Central memory CD4-positive, alpha-beta T cell (primary cell): ENCODE measurements around the gene HS6ST2.
"Not testable (repeated sequence)": the region's sequence is repeated elsewhere in the genome, so short reads cannot be mapped to it uniquely, and the experiment has no call there.

Experiments used
- DNase-seq: peaks from one replicate; pipeline ENCODE4 v3.0.0; 2022
- total RNA-seq, 3 experiments: gene quantifications; one replicate each; lab custom pipeline; 2026; lab: John Stamatoyannopoulos, UW

HS6ST2 gene
- total RNA-seq: 0 to 0.88 (median 0) reads per million in 3 experiments

DNA sequence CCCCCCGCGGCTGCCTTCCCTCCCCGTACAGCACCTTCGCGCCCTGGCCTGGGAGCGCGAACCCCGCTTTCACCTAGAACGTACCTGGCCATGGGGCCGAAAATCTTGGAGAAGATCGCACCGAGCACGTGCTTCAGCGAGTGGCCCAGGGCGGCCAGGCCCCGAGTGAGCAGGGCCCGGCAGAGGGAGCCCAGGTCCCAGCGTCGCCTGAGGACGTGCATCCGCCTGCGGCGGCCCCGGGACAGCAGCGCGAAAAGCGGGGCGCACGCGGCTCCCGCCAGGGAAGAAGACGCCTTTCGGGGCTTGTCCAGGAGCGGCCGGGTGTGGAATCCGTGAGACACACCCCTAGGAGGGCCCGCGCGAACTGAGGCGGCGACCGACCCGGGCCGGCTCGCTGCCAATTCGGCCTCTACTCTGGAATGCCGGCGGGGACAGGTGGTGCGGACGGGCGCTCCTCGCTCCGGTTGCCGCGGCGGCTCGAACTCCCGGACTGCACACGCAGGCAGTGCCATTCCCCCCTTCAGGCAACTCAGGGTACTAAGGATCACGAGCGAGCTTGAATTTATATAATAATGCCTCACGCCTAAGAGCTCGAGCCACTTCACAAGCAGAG is at the start of gene HS6ST2:
Gene HS6ST2, minus strand, starts transcription at position 539 of the 613 bp plus-strand sequence.
- DNase-seq: no peak

DNA sequence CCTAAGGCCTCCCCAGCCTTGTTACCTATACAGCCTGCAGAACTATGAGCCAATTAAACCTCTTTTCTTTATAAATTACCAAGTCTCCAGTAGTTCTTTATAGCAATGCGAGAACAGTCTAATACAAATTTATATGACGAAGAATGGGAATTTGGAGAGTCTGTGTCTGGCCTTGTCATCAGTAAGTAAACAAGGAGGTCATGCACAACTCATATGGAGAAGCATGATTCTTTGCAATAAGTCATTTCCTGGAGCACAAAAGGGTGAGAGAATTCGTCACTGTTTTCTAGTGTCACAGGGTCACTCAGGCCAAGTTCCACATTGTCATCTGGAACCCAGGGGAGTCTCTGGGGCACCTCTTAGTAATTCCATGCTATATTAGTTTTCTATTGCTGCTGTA is 49.0 kb upstream of the HS6ST2 start:
- DNase-seq: no peak

DNA sequence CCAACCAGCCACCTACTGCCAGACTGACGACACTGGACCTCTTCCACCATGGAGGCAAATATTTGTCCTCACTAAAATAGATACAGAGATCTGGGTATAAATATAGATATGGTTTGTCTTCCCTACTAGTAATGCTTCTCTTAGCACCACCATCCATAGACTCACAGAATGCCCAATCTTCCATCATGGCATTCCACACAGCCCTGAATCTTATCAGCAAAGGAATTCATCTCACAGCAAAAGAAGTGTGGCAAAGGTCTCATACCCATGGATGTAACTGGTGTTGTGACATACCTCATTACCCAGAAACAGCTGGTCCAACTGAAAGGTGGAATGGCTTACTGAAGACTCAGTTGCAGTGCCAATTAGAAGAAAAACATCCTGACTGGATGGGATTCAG is 47.2 kb upstream of the HS6ST2 start:
- DNase-seq: no peak

DNA sequence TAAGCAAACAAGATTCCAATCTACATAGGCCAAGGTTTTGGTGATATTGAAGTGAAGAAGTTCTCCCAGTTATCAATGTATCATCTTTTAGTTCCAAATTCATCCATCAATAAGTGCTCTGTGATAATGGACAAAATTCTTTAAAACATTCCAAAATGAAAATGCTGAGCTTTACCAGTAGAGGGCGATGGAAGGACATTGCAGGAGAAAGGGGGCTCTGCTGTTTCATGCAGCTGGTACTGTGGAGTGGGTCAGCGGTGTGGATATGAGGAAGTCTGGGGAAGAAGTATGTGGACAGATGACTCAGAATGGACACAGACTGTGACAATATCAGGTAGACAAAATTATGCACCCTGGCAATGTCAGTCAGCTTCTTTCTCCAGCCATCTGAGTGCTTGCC is 46.6 kb upstream of the HS6ST2 start:
- no peak for DNase-seq

DNA sequence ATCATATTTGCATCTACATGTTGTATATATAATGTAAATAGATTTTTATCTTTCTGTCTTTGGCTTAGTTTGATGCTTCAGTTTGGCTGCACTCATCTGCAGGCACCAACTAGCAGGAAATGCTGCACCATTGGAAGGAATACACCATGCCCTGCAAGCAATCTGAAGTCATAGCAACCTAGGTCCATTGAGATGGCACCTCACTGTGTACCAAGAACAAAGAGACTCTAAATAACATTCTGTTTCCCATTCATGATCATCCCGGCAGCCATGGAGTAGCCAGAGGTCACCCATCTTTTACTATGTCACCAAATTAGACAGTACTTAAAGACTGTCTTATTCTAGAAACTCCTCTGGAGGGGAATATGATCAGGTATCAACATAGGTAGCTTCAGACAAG is 40.8 kb upstream of the HS6ST2 start:
- no peak for DNase-seq

DNA sequence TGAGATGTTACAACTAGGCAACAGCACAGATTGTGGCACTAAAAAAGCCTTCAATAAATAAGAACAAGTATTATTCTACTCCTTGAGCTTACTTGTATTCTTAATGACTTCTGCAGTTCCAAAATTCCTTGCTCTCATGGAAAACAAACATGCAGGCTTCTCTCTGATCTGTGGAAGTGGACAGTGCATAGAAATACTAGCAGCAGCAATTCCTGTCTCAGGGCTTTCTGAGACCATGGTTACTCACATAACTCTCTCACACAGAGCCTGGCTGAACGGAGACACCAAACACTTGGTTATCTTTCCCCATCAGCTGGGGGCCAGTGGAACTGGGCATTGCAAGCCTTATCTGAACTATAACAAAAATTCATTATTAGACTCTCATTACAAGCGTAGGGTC is 32.4 kb upstream of the HS6ST2 start:
- no peak for DNase-seq

DNA sequence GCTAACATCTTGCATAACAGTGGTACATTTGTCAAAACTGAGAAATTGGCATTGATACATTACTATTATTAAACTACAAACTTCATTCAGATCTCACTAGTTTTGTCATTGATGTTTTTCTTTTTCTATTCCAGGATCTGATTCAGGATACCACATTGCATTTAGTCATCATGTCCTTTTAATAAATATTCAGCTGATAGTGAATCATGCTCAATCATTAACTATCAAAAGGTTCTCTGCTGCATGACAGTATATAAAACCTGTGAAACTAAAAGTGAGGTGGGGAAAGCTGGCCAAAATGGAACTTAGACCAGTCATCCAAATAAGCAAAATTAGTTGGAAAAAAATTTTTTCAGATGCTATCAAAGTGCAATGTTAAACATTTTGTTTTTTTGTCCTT is 28.1 kb upstream of the HS6ST2 start:
- DNase-seq: no peak

DNA sequence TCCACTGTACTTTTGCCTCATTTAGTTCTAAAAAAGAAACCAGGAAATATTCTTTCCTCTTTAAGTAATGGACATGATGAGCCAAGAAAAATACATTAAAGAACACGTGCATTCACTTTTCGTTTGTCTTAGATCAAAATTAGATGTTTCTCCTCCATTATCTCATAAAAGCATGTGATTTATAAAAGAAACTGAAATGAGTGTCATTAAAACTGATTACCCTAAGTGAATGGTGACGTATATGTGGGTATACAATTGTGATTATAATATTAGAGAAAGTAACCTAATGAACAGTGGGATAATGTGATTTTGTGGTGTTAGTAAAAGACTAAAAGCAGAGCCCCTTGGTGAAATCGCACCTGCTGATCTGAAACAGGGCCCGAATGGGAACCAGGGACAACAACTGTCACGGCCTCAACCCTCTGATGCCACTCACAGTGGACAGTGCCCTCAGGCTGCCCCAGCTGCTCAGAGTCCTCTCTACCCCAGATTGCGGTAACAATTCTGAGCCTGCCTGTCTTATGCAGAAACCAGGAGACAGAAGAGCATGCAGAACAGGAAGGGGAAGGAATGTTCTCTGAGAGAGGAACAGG is 25.7 kb upstream of the HS6ST2 start:
- no peak for DNase-seq

DNA sequence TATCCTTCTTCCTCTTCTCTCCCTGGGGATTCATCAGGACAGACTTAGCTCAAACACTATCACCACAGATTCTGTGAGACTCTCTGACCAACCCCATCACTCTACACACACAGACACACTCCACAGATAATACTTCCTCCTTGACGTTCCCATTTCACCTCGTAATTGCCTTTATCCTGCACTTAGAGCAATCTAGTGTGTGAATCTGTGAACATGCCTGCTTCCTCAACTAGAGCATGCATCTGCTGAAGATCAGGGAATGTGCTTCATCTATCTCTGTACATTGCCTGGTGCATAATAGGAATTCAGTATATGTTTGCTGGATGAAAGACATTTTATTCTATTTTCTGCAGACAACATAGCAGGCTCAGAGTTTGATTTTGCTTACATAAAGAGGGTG is 25.1 kb upstream of the HS6ST2 start:
- no peak for DNase-seq

DNA sequence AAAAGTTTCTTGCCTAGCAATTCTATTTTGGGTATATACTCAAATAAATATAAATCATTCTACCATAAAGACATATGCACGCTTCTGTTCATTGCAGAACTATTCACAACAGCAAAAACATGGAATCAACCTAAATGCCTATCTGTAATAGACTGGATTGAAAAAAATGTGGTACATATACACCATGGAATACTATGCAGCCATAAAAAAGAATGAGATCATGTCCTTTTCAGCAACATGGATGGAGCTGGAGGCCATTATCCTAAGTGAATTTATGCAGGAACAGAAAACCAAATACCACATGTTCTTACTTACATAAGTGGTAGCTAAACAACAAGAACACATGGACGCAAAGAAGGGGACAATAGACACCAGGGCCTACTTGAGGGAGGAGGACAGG is 21.6 kb upstream of the HS6ST2 start:
- not testable (repeated sequence) for DNase-seq

DNA sequence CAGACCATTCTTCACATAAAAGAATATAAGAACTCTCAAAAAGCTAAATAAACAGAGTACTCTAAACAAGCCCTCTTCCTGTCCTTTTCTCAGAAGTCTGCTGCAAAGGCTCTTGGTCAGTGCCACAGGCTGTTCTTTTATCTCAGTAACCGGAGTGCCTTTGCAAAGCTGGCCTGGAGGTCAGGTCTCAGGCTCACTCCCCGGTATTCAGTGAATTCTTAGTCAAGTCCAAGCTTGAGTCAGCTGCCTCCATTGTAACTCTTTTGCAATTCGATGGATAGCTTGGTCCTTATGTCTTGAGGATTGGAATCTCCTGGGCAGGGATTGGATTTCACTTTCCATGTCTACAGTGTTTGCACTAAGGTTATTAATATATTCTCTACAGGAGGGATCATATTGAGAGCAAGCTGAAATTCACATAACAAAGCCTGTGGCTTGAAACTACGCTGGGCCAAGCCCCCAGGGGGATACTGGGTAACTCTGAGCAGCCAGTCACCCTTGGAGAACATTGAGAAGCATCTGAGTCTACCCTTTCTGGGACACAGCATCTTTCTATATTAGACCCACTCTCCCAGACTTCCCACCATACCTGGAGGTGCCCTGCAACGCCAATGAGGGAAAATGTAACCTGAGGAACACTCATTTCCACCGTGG is 10.0 kb upstream of the HS6ST2 start:
- no peak for DNase-seq

DNA sequence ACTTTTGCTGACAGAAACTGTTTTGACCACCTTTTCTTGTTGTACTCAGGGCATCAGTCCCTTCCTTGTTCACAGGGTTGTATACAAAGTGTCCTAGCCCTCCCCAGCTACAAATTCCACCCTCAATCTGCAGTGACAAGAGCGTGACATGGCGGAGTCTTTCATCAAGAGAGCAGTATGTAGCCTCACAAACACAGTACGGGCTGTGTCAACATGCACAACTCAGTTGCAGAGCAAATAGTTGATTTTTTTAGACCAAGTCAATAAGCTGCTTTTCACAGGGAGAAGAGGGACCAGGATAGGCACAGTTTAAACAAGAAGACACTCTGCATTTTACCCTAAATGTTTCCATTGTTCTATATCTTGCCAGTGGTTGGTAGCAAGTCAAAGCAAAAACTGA is 8.6 kb upstream of the HS6ST2 start:
- no peak for DNase-seq

DNA sequence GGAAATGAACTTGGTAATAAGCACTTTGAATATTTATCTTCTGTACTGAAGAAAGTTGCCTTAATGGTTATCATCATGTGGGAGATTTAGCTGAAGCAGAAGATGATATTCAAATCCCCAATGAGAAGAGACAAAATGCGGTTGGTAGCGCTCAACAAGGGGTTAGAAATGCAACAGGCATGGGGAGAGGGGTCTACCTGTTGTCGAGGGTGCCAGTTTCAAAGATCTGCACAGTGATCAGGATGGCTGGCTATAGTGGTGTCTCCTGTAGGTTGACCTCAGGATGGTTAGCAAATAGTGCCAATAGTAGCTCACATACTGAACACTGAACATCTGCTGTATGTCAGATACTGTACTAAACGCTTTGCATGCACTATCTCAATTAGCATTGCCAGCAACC is 7.0 kb upstream of the HS6ST2 start:
- DNase-seq: no peak

DNA sequence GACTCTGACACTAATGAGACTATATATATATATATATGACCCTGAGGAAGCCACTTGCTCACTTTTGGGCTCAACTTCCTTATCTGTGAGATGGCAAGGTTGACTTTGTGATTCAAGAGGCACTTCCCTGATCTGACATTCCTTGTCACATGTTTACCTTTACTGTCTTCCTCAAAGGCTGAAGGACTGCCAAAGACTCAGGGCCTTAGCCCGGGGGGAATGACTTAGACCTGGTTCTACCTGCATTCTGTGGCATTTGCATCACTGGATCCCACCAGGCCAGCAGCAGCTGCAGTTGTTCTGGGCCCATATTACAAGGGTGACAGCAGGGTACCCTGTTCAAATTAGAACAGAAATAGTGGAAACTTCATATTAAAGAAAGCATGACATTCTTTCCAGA is 3.1 kb upstream of the HS6ST2 start:
- DNase-seq: no peak

DNA sequence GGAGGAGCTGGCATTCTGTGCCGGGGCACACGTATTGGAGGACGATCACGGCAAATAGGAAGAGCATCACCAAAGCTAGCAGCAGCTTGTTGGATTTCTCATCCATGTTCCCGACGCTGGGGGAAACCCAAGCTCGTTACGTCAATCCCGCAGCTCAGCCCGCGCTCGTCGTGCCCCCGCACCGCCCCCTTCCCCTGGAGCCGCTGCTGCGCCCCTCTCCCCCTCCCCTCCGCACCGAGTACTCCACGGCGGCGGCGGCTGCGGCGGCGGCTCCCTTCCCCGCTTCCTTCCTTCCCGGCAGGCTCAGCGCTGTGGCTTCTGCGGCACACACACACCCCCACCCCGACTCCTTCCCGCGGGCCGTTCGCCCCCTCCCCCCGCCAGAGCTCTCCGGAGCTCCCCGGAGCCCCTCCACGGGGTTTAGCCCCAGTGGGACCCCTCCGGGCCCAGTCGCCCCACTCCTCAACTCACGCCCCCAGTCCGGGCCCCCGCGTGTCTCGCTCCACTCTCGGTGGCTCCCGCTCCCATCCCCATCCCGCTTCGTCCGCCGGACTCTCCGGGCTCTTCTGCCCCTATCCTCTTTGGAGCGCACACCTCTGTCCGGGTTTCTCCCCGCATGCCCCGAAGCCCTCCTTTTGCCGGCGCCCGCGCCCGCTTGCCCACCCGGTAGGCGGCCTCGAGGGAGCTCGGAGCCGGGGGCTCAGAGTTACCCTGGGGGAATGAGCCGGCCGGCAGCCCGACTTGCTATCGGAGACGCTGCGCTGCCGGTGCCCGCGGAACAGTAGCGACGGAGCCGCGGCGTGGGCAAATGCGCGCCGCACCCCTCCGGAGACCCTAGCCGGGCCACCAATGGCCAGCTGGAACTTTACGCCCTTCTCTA is 978 bp downstream of the HS6ST2 start:
- DNase-seq: no peak

DNA sequence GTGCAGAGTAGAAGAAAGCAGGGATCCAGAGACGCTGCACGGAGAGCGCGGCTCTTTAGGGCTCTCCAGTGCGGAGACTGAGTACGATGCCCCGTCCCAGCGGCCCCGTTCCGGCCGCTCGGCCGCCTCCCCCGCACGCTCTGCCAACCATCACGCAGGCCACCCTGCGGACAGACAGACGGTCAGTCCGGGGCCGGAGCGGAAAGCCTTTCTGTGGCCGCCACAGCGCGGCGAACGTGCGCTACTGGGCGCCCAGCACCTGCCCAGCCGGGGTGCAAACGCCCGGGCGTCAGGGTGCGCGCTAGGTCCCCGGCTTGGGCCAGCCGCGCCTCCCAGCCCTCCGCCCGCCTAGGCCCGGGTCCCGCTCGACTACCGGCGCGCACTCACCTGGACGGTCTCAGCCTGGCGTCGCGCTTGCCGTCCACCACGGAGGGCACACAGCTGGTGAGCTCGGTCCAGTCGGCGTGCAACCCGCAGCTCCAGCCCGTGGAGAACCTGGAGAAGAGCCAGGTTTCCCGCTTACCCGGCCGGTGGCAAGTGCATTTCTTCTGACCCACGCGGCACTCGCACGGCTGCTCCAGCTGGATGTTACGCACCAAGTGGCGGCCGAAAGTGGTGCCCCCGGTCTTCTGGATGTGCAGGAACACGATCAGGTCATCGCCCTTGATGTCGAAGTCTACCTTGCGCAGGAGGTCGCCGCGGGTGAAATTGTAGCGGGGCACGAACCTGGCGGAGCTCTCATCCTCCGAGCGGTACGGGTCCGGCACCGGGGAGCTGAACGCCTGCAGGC is 1.8 kb downstream of the HS6ST2 start:
- no peak for DNase-seq

DNA sequence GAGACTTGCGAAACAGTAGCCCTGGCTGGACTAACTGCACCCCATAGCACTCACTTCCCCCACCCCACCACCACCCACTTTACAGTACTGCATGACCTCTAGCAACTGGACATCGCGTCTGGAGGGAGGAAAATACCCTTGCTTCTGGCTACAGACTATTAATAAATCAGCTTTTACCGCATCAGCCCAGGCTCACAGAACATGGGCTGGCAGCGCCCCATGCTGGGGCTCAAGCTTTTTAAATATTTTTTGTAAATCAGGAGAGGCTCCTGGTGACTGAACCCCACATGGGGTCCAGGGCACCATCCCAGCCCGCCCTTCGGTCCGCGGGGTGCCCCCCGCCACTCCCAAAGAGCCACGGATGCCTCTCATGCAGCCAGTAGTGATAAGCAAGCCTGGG is 2.7 kb downstream of the HS6ST2 start:
- DNase-seq: no peak

DNA sequence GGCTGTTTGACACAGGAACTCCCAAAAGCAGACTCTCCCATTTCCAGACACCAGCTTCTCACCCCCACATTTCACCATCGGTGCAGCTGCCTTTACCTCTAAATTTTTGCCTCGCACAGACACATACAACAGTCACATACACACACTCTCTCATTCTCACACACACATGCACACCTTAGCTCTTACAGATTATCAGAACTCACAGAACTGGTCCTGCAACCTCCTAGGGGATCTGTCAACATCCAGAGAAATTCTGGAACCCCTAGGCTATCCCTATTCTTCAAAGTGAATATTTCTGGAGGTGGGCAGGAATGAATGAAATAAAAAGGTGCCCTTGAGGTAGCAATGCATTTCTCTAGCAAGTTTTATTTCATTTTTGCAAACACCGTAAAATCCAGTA is 4.1 kb downstream of the HS6ST2 start:
- DNase-seq: no peak

DNA sequence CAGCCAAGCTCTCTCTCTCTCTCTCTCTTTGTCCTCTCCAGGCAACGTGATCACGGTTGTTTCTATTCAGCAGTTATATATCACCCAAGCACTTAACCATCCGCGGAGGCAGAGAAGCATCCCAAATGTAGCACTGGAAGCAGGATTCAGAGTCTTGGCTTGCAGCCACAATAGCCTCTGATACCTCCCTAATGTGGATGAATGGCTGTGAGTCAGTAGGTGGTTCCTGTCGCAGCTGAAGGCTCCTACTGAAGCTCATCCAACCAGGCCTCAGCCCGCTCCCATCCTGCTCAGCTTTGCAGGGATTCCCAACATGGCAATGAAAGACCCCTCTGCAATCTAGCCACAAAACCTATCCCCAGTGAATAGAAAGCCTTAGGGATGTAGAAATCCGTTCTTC is 5.1 kb downstream of the HS6ST2 start:
- DNase-seq: no peak

DNA sequence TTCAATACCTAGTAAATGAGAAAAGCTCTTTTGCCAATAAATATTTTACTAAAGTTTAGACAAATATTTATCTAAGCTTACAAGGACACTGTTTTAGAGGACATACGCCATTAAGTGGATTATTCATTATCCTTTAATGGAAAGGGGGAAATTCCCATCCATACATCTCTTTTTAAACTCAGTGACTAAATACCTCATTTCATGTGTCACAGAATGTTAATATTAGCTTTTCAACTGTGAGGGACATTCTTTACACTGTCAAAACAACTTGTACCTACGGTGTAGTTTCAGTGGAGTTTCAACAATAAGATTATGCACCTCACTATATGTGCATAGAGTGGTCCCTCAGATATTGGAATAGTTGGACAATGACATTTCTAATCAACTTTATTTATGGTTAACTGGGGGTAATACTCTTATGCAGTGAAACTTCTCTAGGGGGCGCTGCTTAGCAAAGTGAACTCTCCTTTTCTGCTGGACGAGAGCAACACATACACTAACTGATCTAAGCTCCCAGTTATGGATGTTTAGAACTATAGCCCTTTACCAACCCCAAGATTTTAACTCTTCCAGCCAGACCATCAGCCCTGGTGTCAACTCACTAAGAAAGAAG is 9.7 kb downstream of the HS6ST2 start:
- no peak for DNase-seq

DNA sequence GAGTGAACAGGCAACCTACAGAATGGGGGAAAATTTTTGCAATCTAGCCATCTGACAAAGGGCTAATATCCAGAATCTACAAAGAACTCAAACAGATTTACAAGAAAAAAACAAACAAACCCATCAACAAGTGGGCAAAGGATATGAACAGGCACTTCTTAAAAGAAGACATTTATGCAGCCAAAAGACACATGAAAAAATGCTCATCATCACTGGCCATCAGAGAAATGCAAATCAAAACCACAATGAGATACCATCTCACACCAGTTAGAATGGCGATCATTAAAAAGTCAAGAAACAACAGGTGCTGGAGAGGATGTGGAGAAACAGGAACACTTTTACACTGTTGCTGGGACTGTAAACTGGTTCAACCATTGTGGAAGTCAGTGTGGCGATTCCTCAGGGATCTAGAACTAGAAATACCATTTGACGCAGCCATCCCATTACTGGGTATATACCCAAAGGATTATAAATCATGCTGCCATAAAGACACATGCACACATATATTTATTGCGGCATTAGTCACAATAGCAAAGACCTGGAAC is 13.3 kb downstream of the HS6ST2 start:
- not testable (repeated sequence) for DNase-seq
